Body of pancreas (tissue), 4 donors: ENCODE measurements around the gene PACRG.

Experiments
- CTCF ChIP-seq, 7 experiments: fragments of 450-650 bp in 4 of 7; fragments of 200-600 bp in 3 of 7; sonication (generic) in 3 of 7; IDR thresholded peaks; one replicate each; pipeline ENCODE4 v1.5.1; 2016 to 2019; ENCODE audit warnings: antibody characterized with exemption in 7 of 7
- POLR2A ChIP-seq, 3 donors: fragments of 450-650 bp; IDR thresholded peaks; one replicate each; pipeline ENCODE4 v1.6.1; 2016; ENCODE audit warnings: antibody characterized with exemption in 3 of 3, mild to moderate bottlenecking in 2 of 3

DNA sequence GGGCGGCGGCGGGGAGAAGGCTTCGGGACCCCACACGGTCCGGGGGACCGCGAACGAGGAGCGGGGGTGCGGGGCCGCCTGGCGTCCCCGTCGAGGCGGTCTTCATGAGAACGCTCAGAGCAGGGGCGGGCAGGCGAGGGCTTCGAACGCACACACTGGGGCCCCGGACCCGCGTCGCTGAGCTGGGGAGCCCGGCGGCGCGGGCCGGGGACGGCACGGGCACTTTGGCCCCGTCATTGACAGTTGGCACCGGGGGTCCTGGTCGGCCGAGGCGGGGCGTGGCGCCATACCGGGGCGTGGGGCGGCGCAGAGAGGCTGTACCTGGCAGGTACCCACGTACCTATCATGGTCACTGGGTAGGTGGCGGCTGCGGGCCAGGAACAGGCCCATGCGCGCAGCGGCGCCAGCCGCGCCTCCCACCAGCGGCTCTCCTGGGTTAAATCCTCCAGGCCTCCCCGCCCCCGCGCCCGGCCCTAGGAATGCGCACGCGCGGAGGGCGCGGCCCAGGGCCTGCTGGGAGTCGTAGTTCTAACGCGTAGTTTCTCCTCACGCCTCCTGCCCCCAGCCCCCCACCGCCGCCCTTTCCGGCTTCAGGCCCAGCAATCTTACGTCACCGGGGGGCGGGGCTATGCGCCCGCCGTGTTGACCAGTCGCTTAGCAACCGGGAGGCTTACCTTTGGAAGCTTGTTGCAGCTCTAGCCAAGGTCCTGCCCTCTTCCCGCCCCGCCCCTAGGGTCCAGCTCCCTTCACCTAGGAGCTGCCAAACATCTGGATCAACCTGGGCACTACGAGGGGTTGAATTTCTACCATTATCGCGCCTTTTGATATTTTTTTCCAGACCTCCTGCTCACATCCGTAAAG is at the start of gene PACRG, which contains the start of gene PRKN:
- TF ChIP-seq POLR2A (IDR thresholded peaks at IDR 0.05) (peak; percentile 96 to 97 (median 97)), CTCF (IDR thresholded peaks at IDR 0.05) (peak in 1 of 7 experiments; percentile 5)
